Measurements from ENCODE around the gene GLCE. TPM values are rescaled to one million over a fixed set of nuclear protein-coding genes. Genes with fewer than 3 reads are reported as not detected.

Gene GLCE
- polyA plus RNA-seq, 4 donors: 18.2 to 66.5 (median 30.6) TPM

DNA sequence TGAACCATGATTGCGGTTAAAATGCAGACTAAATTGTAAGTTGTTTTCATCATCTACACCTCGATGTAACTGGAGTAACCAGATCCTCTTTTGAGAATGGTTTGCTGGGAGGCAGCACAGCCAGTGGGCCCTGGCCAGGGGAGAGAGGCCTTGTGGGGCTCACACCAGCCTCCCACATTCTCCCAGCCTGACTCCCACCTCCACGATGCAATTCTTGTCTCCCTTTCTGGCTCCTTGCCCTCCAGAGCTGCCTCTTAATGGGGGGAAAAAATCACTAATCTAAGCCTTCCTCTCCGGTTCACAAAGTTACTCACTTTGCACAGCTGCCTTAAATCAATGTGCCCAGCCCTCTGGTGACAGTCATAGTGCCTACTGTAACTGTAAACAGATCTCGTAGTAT, 120.3 kb downstream of the GLCE start:
- peaks cover 0 to under 1% (median 0%) of the 10 kb centered on the region in 3 donors for H3K36me3 ChIP-seq (ENCODE audit: control insufficient read depth in 3 of 3, insufficient read depth in 2 of 3, low read depth in 1 of 3, low read length in 3 of 3)
- H3K4me3 ChIP-seq (ENCODE audit: low read depth in 1 of 3, low read length in 3 of 3): no peak overlapping the region
- no peaks in the 10 kb centered on the region for H3K9me3 ChIP-seq (ENCODE audit: control insufficient read depth in 2 of 2, insufficient read depth in 1 of 2, low read depth in 1 of 2, low read length in 1 of 2)
- peaks cover 0 to 2% (median 0%) of the 10 kb centered on the region in 3 donors for H3K27me3 ChIP-seq (ENCODE audit: control insufficient read depth in 3 of 3, insufficient read depth in 3 of 3, low read length in 3 of 3)
- 72 to 81% (median 73%) methylated on average over 5 of the region's 5 CpGs for WGBS, 3 donors
- no peaks in the 10 kb centered on the region for H3K4me1 ChIP-seq (ENCODE audit: control insufficient read depth in 3 of 3, insufficient read depth in 2 of 3, low read depth in 1 of 3, low read length in 2 of 3)
- no peak for FAIRE-seq
- no peak for DNase-seq
- H3K27ac ChIP-seq (ENCODE audit: low read depth in 1 of 3, low read length in 2 of 3): no peak overlapping the region

DNA sequence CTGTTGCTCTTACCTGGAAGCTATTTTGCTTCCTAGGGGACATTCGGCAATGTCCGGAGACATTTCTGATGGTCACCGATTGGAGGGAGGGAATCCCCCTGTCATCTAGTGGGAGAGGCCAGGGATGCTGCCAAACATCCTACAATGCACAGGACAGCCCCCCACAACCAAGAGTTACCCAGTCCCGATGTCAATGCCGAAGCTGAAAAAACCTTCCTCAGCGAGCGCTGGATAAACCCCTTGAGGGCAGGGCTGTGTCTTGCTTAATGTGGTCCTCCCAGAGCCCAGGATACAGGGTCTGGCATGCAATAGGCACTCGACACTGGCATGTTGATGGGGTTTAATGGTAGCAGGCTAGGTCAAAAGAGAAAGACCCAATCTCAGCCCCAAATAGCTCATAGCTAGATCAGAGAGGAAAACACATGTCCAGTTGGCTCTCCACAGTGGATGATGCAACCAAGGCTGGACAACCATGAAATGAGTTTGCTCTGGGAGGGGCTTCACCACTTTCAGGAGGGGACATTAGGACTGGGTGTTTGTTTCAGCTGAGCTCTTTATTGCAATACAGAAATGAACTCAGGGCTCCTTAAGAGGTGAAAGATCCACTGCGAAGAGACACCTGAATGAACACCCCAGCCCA, 121.8 kb downstream of the GLCE start:
- Histone ChIP-seq H3K27me3 (ENCODE audit: control insufficient read depth in 3 of 3, insufficient read depth in 3 of 3, low read length in 3 of 3) (no peaks in the 10 kb centered on the region), H3K27ac (ENCODE audit: low read depth in 1 of 3, low read length in 2 of 3) (no peak overlapping the region), H3K9me3 (ENCODE audit: control insufficient read depth in 2 of 2, insufficient read depth in 1 of 2, low read depth in 1 of 2, low read length in 1 of 2) (no peaks in the 10 kb centered on the region), H3K36me3 (ENCODE audit: control insufficient read depth in 3 of 3, insufficient read depth in 2 of 3, low read depth in 1 of 3, low read length in 3 of 3) (peaks cover 0 to 2% (median 0%) of the 10 kb centered on the region in 3 donors), H3K4me3 (ENCODE audit: low read depth in 1 of 3, low read length in 3 of 3) (no peak overlapping the region), H3K4me1 (ENCODE audit: control insufficient read depth in 3 of 3, insufficient read depth in 2 of 3, low read depth in 1 of 3, low read length in 2 of 3) (no peaks in the 10 kb centered on the region)
- no peak for DNase-seq
- WGBS, 3 donors: 90 to 97% (median 92%) methylated on average over 9 of the region's 9 CpGs
- no peak for FAIRE-seq

DNA sequence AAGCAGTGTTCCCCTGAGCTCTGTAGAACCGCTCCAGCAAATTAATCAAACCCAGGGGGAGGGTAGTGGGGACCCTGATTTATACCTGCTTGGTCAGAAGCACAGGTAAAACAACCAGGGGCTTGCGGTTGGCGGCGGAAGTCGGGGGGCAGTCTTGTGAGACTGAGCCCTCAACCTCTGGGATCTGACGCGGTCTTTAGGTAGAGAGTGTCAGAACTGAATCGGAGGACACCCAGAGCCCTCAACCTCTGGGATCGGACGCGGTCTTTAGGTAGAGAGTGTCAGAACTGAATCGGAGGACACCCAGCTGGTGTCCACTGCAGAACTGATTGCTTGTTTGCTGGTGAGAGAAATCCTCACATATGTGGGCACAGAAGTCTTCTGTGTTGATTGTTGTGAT, 125.4 kb downstream of the GLCE start:
- peaks cover 0 to 4% (median 0%) of the 10 kb centered on the region in 3 donors for H3K4me1 ChIP-seq (ENCODE audit: control insufficient read depth in 3 of 3, insufficient read depth in 2 of 3, low read depth in 1 of 3, low read length in 2 of 3)
- FAIRE-seq: no peak
- no peak for DNase-seq
- peaks cover 0 to 2% (median 0%) of the 10 kb centered on the region in 3 donors for H3K36me3 ChIP-seq (ENCODE audit: control insufficient read depth in 3 of 3, insufficient read depth in 2 of 3, low read depth in 1 of 3, low read length in 3 of 3)
- H3K4me3 ChIP-seq (ENCODE audit: low read depth in 1 of 3, low read length in 3 of 3): no peak overlapping the region
- no peak overlapping the region for H3K27ac ChIP-seq (ENCODE audit: low read depth in 1 of 3, low read length in 2 of 3)
- no peaks in the 10 kb centered on the region for H3K27me3 ChIP-seq (ENCODE audit: control insufficient read depth in 3 of 3, insufficient read depth in 3 of 3, low read length in 3 of 3)
- 95 to 99% (median 97%) methylated on average over 12 of the region's 12 CpGs for WGBS, 3 donors
- H3K9me3 ChIP-seq (ENCODE audit: control insufficient read depth in 2 of 2, insufficient read depth in 1 of 2, low read depth in 1 of 2, low read length in 1 of 2): no peaks in the 10 kb centered on the region

GRCh38 chr15:69288011-69288410, 127.6 kb downstream of the GLCE start:
- WGBS, 3 donors: 88 to 92% (median 89%) methylated on average over 7 of the region's 7 CpGs
- Histone ChIP-seq H3K36me3 (ENCODE audit: control insufficient read depth in 3 of 3, insufficient read depth in 2 of 3, low read depth in 1 of 3, low read length in 3 of 3) (peaks cover 0 to 2% (median 0%) of the 10 kb centered on the region in 3 donors), H3K9me3 (ENCODE audit: control insufficient read depth in 2 of 2, insufficient read depth in 1 of 2, low read depth in 1 of 2, low read length in 1 of 2) (no peaks in the 10 kb centered on the region), H3K4me3 (ENCODE audit: low read depth in 1 of 3, low read length in 3 of 3) (no peak overlapping the region), H3K27me3 (ENCODE audit: control insufficient read depth in 3 of 3, insufficient read depth in 3 of 3, low read length in 3 of 3) (no peaks in the 10 kb centered on the region), H3K4me1 (ENCODE audit: control insufficient read depth in 3 of 3, insufficient read depth in 2 of 3, low read depth in 1 of 3, low read length in 2 of 3) (peaks cover 0 to 4% (median 0%) of the 10 kb centered on the region in 3 donors), H3K27ac (ENCODE audit: low read depth in 1 of 3, low read length in 2 of 3) (no peak overlapping the region)
- DNase-seq: no peak
- no peak for FAIRE-seq

DNA sequence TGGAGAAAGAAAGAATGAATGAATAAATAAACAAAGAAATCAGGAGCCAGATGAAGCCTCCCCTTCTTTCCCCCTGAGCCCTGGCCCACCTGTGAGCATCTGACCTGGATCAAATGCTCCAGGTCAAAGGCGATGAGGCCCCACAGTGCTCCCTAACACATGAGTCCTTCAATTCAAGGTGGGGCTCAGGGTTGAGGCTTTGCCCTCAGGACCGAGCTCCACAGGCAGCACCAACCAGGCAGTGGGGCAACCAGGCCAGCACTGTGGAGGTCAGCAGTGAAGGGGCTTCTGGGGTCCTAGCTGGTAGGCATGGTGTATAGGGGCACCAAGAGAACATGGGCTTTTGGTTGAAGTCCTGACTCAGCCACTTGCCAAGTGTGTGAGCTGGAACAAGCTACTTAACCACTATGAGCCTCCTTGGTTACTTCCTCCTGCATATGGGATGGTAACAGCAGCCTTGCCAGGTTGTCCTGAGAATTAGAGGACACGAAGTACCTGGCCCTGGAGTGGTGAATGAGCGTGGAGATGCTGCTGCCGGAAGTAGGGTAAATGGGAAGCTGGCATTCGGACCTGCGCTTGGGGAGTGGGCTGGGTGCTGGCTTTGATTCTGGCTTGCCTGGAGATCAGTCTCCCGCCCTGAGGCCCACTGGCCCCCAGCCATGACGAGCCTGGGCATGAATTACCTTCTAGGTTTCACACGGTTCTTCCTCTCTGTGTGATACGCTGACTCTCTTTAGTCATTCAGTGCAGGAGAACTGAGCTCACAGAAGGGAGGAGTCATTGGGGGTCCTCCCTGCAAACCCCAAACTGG, 128.3 kb downstream of the GLCE start:
- Histone ChIP-seq H3K27me3 (ENCODE audit: control insufficient read depth in 3 of 3, insufficient read depth in 3 of 3, low read length in 3 of 3) (no peaks in the 10 kb centered on the region), H3K36me3 (ENCODE audit: control insufficient read depth in 3 of 3, insufficient read depth in 2 of 3, low read depth in 1 of 3, low read length in 3 of 3) (peaks cover 0 to 2% (median 0%) of the 10 kb centered on the region in 3 donors), H3K9me3 (ENCODE audit: control insufficient read depth in 2 of 2, insufficient read depth in 1 of 2, low read depth in 1 of 2, low read length in 1 of 2) (no peaks in the 10 kb centered on the region), H3K4me1 (ENCODE audit: control insufficient read depth in 3 of 3, insufficient read depth in 2 of 3, low read depth in 1 of 3, low read length in 2 of 3) (peaks cover 0 to 4% (median 0%) of the 10 kb centered on the region in 3 donors), H3K4me3 (ENCODE audit: low read depth in 1 of 3, low read length in 3 of 3) (no peak overlapping the region), H3K27ac (ENCODE audit: low read depth in 1 of 3, low read length in 2 of 3) (peak overlapping the region in 1 of 3 donors; percentile 42)
- FAIRE-seq: no peak
- DNase-seq: no peak
- 72 to 78% (median 73%) methylated on average over 11 of the region's 11 CpGs for WGBS, 3 donors

GRCh38 chr15:69289342-69290146, 129.1 kb downstream of the GLCE start:
- Histone ChIP-seq H3K36me3 (ENCODE audit: control insufficient read depth in 3 of 3, insufficient read depth in 2 of 3, low read depth in 1 of 3, low read length in 3 of 3) (peaks cover 0 to 2% (median 0%) of the 10 kb centered on the region in 3 donors), H3K4me3 (ENCODE audit: low read depth in 1 of 3, low read length in 3 of 3) (no peak overlapping the region), H3K27ac (ENCODE audit: low read depth in 1 of 3, low read length in 2 of 3) (peak overlapping the region in 1 of 3 donors; percentile 42), H3K4me1 (ENCODE audit: control insufficient read depth in 3 of 3, insufficient read depth in 2 of 3, low read depth in 1 of 3, low read length in 2 of 3) (peaks cover 0 to 4% (median 0%) of the 10 kb centered on the region in 3 donors), H3K27me3 (ENCODE audit: control insufficient read depth in 3 of 3, insufficient read depth in 3 of 3, low read length in 3 of 3) (no peaks in the 10 kb centered on the region), H3K9me3 (ENCODE audit: control insufficient read depth in 2 of 2, insufficient read depth in 1 of 2, low read depth in 1 of 2, low read length in 1 of 2) (no peaks in the 10 kb centered on the region)
- WGBS, 3 donors: 20 to 37% (median 33%) methylated on average over 8 of the region's 8 CpGs
- FAIRE-seq (no peak), DNase-seq (no peak)

DNA sequence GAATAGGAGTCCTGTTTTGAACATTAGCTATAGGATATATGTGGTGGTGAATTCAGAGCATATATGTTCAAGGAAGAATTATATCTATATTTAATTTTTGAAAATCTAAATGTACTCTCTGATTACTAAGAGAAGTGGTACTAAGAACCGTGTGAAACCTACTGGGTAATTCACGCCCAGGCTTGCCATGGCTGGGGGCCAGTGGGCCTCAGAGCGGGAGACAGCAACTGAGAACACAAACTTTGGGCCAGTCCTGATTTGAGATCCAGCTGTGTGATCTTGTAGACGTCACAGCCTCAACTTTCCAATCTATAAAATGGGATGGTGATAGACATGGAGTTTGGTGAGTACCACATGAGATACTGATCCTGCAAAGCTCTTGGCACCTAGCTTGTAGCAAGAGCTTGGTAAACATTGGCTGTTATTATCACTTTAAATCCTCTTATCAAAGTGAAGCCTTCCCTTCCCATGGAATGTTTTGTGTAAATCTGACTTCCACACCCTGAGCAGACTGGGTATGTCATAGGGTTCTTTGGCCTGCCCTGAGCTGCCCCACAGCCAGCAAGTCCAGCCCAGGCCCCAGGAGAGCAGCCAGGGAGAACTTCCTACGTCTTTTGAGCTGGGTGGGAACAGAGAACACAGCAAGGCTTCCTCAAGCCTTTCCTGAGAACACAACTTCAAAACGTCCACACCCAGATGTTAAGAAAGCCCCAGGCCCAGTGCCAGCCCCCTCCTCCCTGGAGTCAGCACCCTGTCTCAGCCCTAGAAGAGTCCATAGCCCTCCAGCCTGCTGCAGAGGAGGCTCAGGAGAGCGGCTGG, 130.1 kb downstream of the GLCE start:
- DNase-seq: no peak

More for the DNA sequence above, 130.1 kb downstream of the GLCE start:
- Histone ChIP-seq H3K36me3 (ENCODE audit: control insufficient read depth in 3 of 3, insufficient read depth in 2 of 3, low read depth in 1 of 3, low read length in 3 of 3) (peaks cover 0 to 2% (median 0%) of the 10 kb centered on the region in 3 donors), H3K9me3 (ENCODE audit: control insufficient read depth in 2 of 2, insufficient read depth in 1 of 2, low read depth in 1 of 2, low read length in 1 of 2) (peaks cover 0 to 4% of the 10 kb centered on the region in 2 donors), H3K4me1 (ENCODE audit: control insufficient read depth in 3 of 3, insufficient read depth in 2 of 3, low read depth in 1 of 3, low read length in 2 of 3) (peaks cover 0 to 4% (median 0%) of the 10 kb centered on the region in 3 donors), H3K4me3 (ENCODE audit: low read depth in 1 of 3, low read length in 3 of 3) (no peak overlapping the region), H3K27ac (ENCODE audit: low read depth in 1 of 3, low read length in 2 of 3) (peak overlapping the region in 1 of 3 donors; percentile 71), H3K27me3 (ENCODE audit: control insufficient read depth in 3 of 3, insufficient read depth in 3 of 3, low read length in 3 of 3) (no peaks in the 10 kb centered on the region)
- 60 to 72% (median 64%) methylated on average over 7 of the region's 7 CpGs for WGBS, 3 donors
- FAIRE-seq: no peak

Measured in small intestine (tissue), 7 donors.